Stimulated activated naive CD8-positive, alpha-beta T cell treated with anti-CD3 and anti-CD28 coated beads, Interleukin-15, amount 100 ng/mL, for 72 hours (primary cell): ENCODE results near the gene BLNK.

Experiments used
- ATAC-seq: fragments of 150-1000 bp; cut with Tn5 transposase; 2 replicates; pipeline ENCODE4 v1.10.0; 2021; ENCODE audit warnings: mild to moderate bottlenecking, moderate library complexity
- DNase-seq, 2 donors: peaks; one replicate each; pipeline ENCODE4 v3.0.0; 2021 to 2022
- H3K27ac Mint-ChIP-seq, 2 donors: one replicate each; pipeline ENCODE4 v1.8.0; 2022; ENCODE audit warnings: mild to moderate bottlenecking in 2 of 2, mixed read lengths in 2 of 2, moderate library complexity in 2 of 2
- H3K27me3 Mint-ChIP-seq: one replicate; pipeline ENCODE4 v1.8.0; 2022; ENCODE audit warnings: mixed read lengths
- H3K4me1 Mint-ChIP-seq: one replicate; pipeline ENCODE4 v1.8.0; 2022; ENCODE audit warnings: mild to moderate bottlenecking, mixed read lengths
- H3K4me3 Mint-ChIP-seq, 2 donors: one replicate each; pipeline ENCODE4 v1.8.0; 2022; ENCODE audit warnings: mild to moderate bottlenecking in 2 of 2, mixed read lengths in 2 of 2, moderate library complexity in 1 of 2
- H3K9me3 Mint-ChIP-seq, 2 donors: one replicate each; pipeline ENCODE4 v1.8.0; 2022; ENCODE audit warnings: mixed read lengths in 2 of 2

The BLNK gene

DNA sequence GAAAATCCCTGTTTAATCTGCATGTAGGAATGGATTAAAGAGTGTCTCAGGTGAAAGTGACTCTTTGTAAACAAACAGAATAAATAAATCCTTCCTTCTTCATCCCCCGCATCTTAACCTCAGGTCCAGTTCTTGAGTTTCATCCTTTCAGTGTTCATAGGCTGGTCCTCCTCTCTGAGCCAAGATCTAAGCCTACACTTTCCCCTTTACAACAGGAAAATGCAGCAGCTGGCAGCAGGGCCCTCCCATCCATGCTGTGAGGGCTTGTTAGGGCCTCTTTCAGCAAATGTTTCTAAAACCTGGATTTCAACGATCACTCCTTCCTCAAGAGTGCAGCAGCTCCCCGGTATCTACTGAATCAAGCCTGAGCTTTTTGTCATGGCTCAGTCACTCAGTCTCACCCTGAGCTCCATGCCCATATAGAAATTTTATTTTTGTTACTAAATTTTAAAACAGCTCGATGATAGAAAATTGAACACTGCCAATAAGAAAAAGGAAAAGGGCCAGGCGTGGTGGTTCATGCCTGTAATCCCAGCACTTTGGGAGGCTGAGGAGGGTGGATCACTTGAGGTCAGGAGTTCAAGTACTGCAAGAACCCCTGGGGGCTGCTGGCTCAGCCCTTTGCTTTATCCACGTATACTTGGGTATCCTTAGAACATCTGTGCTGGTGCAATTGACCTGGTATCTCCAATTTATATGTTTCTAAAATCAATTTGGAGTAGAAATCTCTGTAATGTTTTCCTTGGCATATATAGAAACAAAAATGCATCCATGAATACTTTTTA is 15.6 kb downstream of the BLNK start:
- ATAC-seq: no peak
- H3K27me3 Mint-ChIP-seq: no peaks in the 10 kb centered on the region
- no peaks in the 10 kb centered on the region for H3K9me3 Mint-ChIP-seq
- no peaks in the 10 kb centered on the region for H3K4me1 Mint-ChIP-seq
- no peak for DNase-seq
- no peak overlapping the region for H3K27ac Mint-ChIP-seq
- H3K4me3 Mint-ChIP-seq: no peak overlapping the region

- no peak overlapping the region for H3K4me3 Mint-ChIP-seq
- no peak overlapping the region for H3K27ac Mint-ChIP-seq
- no peaks in the 10 kb centered on the region for H3K4me1 Mint-ChIP-seq
- ATAC-seq (no peak), DNase-seq (no peak)
- no peaks in the 10 kb centered on the region for H3K27me3 Mint-ChIP-seq
- H3K9me3 Mint-ChIP-seq: no peaks in the 10 kb centered on the region
Measured at GRCh38 chr10:96254976-96255375, 16.4 kb downstream of the BLNK start.

DNA sequence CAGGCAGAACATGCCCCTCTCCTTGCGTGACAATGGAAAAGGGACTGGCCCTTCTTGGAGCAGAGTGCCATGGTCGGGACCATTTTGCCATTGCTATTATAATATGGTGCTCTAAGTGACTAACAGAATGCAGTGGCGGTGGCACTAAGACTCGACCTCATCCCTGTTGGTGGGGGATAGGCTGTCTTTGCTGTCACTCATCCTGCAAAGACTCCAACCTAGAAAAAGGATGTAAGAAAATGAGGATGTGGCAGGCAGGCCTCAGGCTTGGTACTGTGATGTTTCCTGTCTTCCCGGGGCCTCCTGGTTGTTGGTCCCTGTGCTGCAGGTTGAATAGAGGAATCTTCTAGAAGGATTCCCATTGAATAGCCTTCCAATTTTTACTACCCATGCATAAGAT is 18.6 kb downstream of the BLNK start:
- H3K4me3 Mint-ChIP-seq: no peak overlapping the region
- DNase-seq (no peak), ATAC-seq (no peak)
- no peaks in the 10 kb centered on the region for H3K4me1 Mint-ChIP-seq
- H3K9me3 Mint-ChIP-seq: no peaks in the 10 kb centered on the region
- H3K27me3 Mint-ChIP-seq: peaks cover 7% of the 10 kb centered on the region
- no peak overlapping the region for H3K27ac Mint-ChIP-seq

DNA sequence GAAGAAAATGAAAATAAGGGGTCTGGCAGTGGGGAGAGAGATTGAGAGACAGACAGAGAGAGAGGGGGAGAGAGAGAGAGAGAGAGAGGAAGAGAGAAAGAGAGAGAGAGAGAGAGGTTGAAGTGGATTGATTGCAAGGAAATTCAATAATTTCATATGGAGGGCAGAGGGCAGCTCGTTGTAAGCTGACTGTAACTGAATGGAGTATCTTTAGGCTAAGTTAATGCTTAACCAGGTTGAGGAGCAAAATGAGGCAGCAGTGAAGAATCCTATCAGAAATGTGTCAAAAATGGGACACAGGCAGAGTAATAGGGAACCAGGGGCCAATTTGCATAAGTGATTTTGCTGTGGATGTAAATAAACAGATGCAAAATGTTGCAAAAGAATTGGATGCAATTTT is 21.0 kb downstream of the BLNK start:
- DNase-seq (no peak), ATAC-seq (no peak)
- no peaks in the 10 kb centered on the region for H3K9me3 Mint-ChIP-seq
- no peaks in the 10 kb centered on the region for H3K4me1 Mint-ChIP-seq
- peaks cover 7% of the 10 kb centered on the region for H3K27me3 Mint-ChIP-seq
- no peak overlapping the region for H3K4me3 Mint-ChIP-seq
- H3K27ac Mint-ChIP-seq: no peak overlapping the region

DNA sequence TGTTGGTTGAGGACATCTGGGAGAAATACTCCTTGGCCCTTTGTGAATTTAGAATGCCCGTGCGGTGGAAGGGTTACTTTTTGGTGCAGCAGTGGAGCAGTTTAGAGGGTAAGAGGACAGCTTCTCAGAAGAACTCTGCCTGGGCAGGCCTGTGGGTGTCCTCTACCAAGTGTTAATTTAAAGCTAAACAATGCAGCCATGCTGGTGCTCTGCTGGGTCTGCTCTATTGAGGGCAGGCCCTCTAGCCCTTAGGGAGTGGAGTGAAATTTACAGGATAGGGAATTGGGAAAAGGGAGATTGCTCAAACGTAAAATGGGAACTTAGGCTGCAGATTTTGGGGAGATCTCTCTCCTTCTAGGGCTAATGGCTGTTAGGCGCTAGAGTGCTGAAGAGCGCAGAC is 22.1 kb downstream of the BLNK start:
- Mint-ChIP-seq H3K9me3 (no peaks in the 10 kb centered on the region), H3K4me1 (no peaks in the 10 kb centered on the region), H3K27ac (no peak overlapping the region), H3K27me3 (peaks cover 7% of the 10 kb centered on the region), H3K4me3 (no peak overlapping the region)
- DNase-seq: no peak
- no peak for ATAC-seq

DNA sequence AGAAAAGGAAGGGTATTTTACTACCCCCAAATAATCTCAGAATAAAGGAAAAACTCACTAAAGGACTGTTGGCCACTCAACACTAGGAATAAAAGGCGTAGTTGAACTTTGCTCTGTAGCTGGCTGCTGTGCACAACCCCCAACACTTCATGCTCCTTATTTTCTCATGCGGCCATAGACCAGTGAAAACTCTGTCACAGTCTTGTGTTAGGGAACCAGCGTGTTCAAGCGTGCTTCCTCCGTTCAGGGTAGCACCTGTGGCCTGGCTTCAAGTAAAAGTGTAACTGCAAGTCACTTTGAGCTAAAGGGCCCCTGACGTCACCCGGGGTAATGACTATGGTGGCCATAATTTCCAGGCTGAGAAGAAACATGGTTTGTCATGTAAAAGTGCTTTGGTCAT is 27.0 kb downstream of the BLNK start:
- H3K4me3 Mint-ChIP-seq: no peak overlapping the region
- no peak overlapping the region for H3K27ac Mint-ChIP-seq
- peaks cover 3% of the 10 kb centered on the region for H3K27me3 Mint-ChIP-seq
- ATAC-seq (no peak), DNase-seq (no peak)
- H3K4me1 Mint-ChIP-seq: no peaks in the 10 kb centered on the region
- no peaks in the 10 kb centered on the region for H3K9me3 Mint-ChIP-seq

DNA sequence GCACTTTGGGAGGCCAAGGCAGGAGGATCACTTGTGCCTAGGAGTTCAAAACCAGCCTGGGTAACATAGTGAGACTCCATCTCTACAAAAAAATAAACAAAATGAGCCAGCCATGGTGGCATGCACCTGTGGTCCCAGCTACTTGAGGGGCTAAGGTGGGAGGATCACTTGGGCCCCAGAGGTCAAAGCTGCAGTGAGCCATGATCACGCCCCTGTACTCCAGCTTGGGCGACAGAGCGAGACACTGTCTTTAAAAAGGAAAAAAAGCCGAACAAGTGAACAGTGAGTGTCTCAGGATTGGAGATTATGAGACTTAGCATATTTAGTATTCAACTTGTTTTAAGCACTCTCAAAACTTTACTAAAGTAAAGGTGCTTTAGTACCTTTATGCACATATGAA is 28.1 kb downstream of the BLNK start:
- Mint-ChIP-seq H3K9me3 (no peaks in the 10 kb centered on the region), H3K4me3 (no peak overlapping the region), H3K27me3 (no peaks in the 10 kb centered on the region), H3K4me1 (no peaks in the 10 kb centered on the region), H3K27ac (no peak overlapping the region)
- DNase-seq: no peak
- no peak for ATAC-seq

GRCh38 chr10:96242822-96243221 is 28.5 kb downstream of the BLNK start:
- Mint-ChIP-seq H3K4me1 (no peaks in the 10 kb centered on the region), H3K27ac (no peak overlapping the region), H3K4me3 (no peak overlapping the region), H3K9me3 (no peaks in the 10 kb centered on the region), H3K27me3 (no peaks in the 10 kb centered on the region)
- ATAC-seq (no peak), DNase-seq (no peak)

DNA sequence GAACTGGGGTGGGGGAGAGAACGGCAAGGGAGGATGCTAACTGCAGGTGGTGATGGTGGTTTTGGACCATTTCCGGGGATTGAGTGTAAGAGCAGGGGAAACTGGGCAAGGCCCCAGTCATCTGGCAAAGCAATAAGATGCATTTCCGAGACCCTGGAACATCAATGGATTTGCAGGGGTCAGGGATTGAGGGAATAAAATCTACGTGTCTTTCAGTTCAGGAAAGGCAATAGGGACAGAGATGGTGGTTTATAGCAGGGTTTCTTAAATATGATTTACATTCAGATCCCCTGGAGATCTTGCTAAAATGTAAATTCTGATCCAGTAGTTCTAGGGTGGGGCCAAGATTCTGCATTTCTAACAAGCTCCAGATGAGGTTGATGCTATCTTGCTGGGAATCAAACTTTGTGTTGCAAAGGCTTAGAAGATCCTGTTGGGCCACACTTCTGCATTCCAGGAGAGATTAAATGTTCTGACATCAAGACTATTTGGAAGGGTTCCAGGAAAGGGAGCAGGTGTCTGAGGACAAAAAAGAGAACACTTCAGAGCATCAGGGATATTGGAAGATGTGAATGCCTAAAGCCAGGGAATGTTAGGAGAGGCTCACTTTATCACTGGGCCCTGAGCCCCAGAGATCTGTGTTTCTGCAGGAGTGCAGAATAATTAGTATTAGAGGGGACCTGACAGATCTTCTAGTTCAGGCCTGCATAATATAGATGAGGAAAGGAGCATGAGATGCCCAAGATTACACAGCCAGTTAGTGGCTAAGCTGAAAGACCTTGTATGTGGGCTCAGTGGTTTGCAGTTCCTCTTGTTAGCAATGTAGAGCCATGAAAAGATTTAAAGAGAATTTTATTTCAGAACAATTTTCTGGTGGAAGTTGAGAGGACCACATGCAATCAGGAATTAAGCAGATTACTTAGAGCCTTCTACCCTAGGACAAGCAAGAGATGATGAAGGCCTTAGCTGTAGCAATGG is 32.4 kb downstream of the BLNK start:
- no peaks in the 10 kb centered on the region for H3K4me1 Mint-ChIP-seq
- H3K4me3 Mint-ChIP-seq: no peak overlapping the region
- no peaks in the 10 kb centered on the region for H3K9me3 Mint-ChIP-seq
- peaks cover 8% of the 10 kb centered on the region for H3K27me3 Mint-ChIP-seq
- peak overlapping the region in 1 of 2 donors; percentile 1 for H3K27ac Mint-ChIP-seq
- no peak for DNase-seq
- no peak for ATAC-seq

DNA sequence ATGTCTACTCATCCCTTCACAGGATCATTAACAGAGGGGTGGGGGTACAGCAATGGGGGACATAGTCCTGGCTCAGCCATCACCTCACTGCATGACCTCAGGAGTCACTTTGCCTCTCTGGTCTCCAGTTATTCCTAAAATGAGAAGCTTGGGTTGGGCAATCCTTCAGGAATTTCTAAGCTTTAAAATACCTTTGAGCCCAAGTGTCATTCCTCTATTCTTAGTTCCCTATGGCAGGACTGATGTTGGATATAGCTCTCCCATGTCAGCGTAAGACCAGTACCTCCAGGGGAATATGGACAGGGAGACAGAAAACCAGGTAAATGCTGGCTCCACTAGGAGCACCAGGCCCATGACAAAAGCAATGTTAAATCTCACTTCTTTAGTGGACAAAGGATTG is 34.5 kb downstream of the BLNK start:
- no peak overlapping the region for H3K27ac Mint-ChIP-seq
- peaks cover 8% of the 10 kb centered on the region for H3K27me3 Mint-ChIP-seq
- DNase-seq (no peak), ATAC-seq (no peak)
- no peaks in the 10 kb centered on the region for H3K9me3 Mint-ChIP-seq
- no peaks in the 10 kb centered on the region for H3K4me1 Mint-ChIP-seq
- H3K4me3 Mint-ChIP-seq: no peak overlapping the region

- no peak for ATAC-seq
- H3K4me1 Mint-ChIP-seq: no peaks in the 10 kb centered on the region
- H3K27me3 Mint-ChIP-seq: peaks cover 8% of the 10 kb centered on the region
Measured at GRCh38 chr10:96236090-96236478, 35.3 kb downstream of the BLNK start.

DNA sequence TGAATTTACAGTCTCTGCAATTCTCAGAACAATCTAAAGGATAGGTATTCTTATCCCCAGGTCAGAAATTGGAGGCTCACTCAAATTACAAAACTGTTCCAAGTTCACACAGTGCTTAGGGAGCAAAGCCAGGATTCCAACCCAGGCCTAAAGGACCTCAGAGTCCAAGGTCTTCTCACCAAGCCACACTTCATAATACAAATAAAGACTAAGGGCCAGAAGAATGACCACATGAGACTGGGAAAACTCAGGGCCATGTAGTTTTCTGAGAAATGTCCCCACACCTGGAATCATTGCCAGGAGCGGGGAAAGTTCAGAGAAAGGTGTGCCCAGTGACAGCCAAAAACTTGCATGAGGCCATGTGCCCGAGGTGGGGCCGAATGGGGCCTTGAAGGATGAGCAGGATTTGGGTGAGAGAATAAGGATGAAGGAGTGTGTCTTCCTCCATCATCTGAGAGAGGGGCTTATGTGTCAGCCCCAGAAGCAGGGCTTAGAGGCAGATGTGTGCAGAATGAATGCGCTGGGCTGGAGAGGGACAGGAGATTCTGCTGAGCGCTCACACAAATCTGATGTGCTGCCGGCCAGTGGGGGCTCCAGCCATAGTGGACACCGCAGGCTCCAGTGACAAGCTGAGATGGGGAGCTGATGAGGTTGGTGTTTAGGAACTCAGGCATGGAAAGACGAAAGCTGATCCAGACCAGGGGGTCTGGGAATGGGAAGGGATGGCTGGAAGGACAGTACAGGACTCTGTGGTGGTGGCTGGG is 35.9 kb downstream of the BLNK start:
- ATAC-seq (no peak), DNase-seq (no peak)
- Mint-ChIP-seq H3K27ac (no peak overlapping the region), H3K4me1 (no peaks in the 10 kb centered on the region), H3K4me3 (no peak overlapping the region), H3K27me3 (peaks cover 8% of the 10 kb centered on the region), H3K9me3 (no peaks in the 10 kb centered on the region)

More at GRCh38 chr10:96236090-96236478, 35.3 kb downstream of the BLNK start:
- Mint-ChIP-seq H3K9me3 (no peaks in the 10 kb centered on the region), H3K27ac (no peak overlapping the region), H3K4me3 (no peak overlapping the region)
- DNase-seq: no peak

GRCh38 chr10:96233959-96234358 is 37.4 kb downstream of the BLNK start:
- no peaks in the 10 kb centered on the region for H3K9me3 Mint-ChIP-seq
- no peak for ATAC-seq
- DNase-seq: no peak
- H3K4me3 Mint-ChIP-seq: no peak overlapping the region
- no peaks in the 10 kb centered on the region for H3K4me1 Mint-ChIP-seq
- H3K27ac Mint-ChIP-seq: no peak overlapping the region
- H3K27me3 Mint-ChIP-seq: peaks cover 8% of the 10 kb centered on the region

GRCh38 chr10:96230527-96230926 is 40.8 kb downstream of the BLNK start:
- Mint-ChIP-seq H3K4me3 (no peak overlapping the region), H3K4me1 (no peaks in the 10 kb centered on the region), H3K27ac (no peak overlapping the region), H3K9me3 (no peaks in the 10 kb centered on the region), H3K27me3 (peaks cover 2% of the 10 kb centered on the region)
- ATAC-seq: no peak
- no peak for DNase-seq

- H3K4me3 Mint-ChIP-seq: no peak overlapping the region
- DNase-seq (peak; percentile 65 to 75), ATAC-seq (peak; percentile 83)
- H3K4me1 Mint-ChIP-seq: no peaks in the 10 kb centered on the region
- no peaks in the 10 kb centered on the region for H3K9me3 Mint-ChIP-seq
- no peak overlapping the region for H3K27ac Mint-ChIP-seq
- H3K27me3 Mint-ChIP-seq: no peaks in the 10 kb centered on the region
Measured at GRCh38 chr10:96229568-96230030, 41.8 kb downstream of the BLNK start.
